IPS-18a (cell line): Measurements from ENCODE around the gene CDH4.

Experiments used
- H3K27ac ChIP-seq: one replicate; pipeline ENCODE4 v1.5.1; 2013; ENCODE audit warnings: low read length
- H3K27me3 ChIP-seq: one replicate; pipeline ENCODE4 v1.6.1; 2013; ENCODE audit warnings: mild to moderate bottlenecking, low read length; ENCODE audit not compliant: control insufficient read depth, insufficient read depth
- H3K36me3 ChIP-seq: one replicate; pipeline ENCODE4 v1.6.1; 2013; ENCODE audit warnings: low read depth, low read length; ENCODE audit not compliant: control insufficient read depth
- H3K4me1 ChIP-seq: one replicate; pipeline ENCODE4 v1.6.1; 2013; ENCODE audit warnings: low read depth, low read length; ENCODE audit not compliant: control insufficient read depth
- H3K4me3 ChIP-seq: one replicate; pipeline ENCODE4 v1.5.1; 2013; ENCODE audit warnings: low read length
- H3K9ac ChIP-seq: one replicate; pipeline ENCODE4 v1.6.1; 2013; ENCODE audit warnings: mild to moderate bottlenecking, low read length, moderate library complexity
- H3K9me3 ChIP-seq: one replicate; pipeline ENCODE4 v1.6.1; 2013; ENCODE audit warnings: low read depth, low read length; ENCODE audit not compliant: control insufficient read depth

The CDH4 gene

GRCh38 chr20:61812845-61813485 is 560.9 kb downstream of the CDH4 start:
- Histone ChIP-seq H3K27ac (no peak overlapping the region), H3K4me1 (no peaks in the 10 kb centered on the region), H3K9me3 (no peaks in the 10 kb centered on the region), H3K36me3 (no peaks in the 10 kb centered on the region), H3K27me3 (no peaks in the 10 kb centered on the region), H3K4me3 (no peak overlapping the region), H3K9ac (no peak overlapping the region)

- no peaks in the 10 kb centered on the region for H3K27me3 ChIP-seq
- no peak overlapping the region for H3K27ac ChIP-seq
Measured at GRCh38 chr20:61813791-61814190, 561.7 kb downstream of the CDH4 start.

GRCh38 chr20:61814244-61814643 is 562.2 kb downstream of the CDH4 start:
- H3K4me1 ChIP-seq: no peaks in the 10 kb centered on the region
- no peak overlapping the region for H3K27ac ChIP-seq
- H3K9me3 ChIP-seq: no peaks in the 10 kb centered on the region
- H3K4me3 ChIP-seq: no peak overlapping the region
- no peaks in the 10 kb centered on the region for H3K36me3 ChIP-seq
- H3K9ac ChIP-seq: no peak overlapping the region
- no peaks in the 10 kb centered on the region for H3K27me3 ChIP-seq

More at GRCh38 chr20:61813791-61814190, 561.7 kb downstream of the CDH4 start:
- Histone ChIP-seq H3K9me3 (no peaks in the 10 kb centered on the region), H3K36me3 (no peaks in the 10 kb centered on the region), H3K4me1 (no peaks in the 10 kb centered on the region), H3K9ac (no peak overlapping the region), H3K4me3 (no peak overlapping the region)

GRCh38 chr20:61814726-61815125 is 562.7 kb downstream of the CDH4 start:
- H3K9me3 ChIP-seq: no peaks in the 10 kb centered on the region
- no peak overlapping the region for H3K27ac ChIP-seq
- H3K9ac ChIP-seq: no peak overlapping the region
- H3K36me3 ChIP-seq: no peaks in the 10 kb centered on the region
- H3K4me3 ChIP-seq: no peak overlapping the region
- no peaks in the 10 kb centered on the region for H3K4me1 ChIP-seq
- no peaks in the 10 kb centered on the region for H3K27me3 ChIP-seq

GRCh38 chr20:61815176-61815575 is 563.1 kb downstream of the CDH4 start:
- no peak overlapping the region for H3K27ac ChIP-seq
- no peaks in the 10 kb centered on the region for H3K36me3 ChIP-seq
- no peak overlapping the region for H3K9ac ChIP-seq
- H3K4me1 ChIP-seq: no peaks in the 10 kb centered on the region
- no peaks in the 10 kb centered on the region for H3K9me3 ChIP-seq
- no peak overlapping the region for H3K4me3 ChIP-seq
- H3K27me3 ChIP-seq: no peaks in the 10 kb centered on the region

- H3K4me3 ChIP-seq: no peak overlapping the region
- no peak overlapping the region for H3K27ac ChIP-seq
- H3K36me3 ChIP-seq: no peaks in the 10 kb centered on the region
- no peak overlapping the region for H3K9ac ChIP-seq
- H3K27me3 ChIP-seq: no peaks in the 10 kb centered on the region
- no peaks in the 10 kb centered on the region for H3K9me3 ChIP-seq
- no peaks in the 10 kb centered on the region for H3K4me1 ChIP-seq
Measured at GRCh38 chr20:61815678-61816077, 563.6 kb downstream of the CDH4 start.

GRCh38 chr20:61816606-61817460 is 564.8 kb downstream of the CDH4 start:
- no peaks in the 10 kb centered on the region for H3K36me3 ChIP-seq
- no peaks in the 10 kb centered on the region for H3K9me3 ChIP-seq
- H3K27me3 ChIP-seq: no peaks in the 10 kb centered on the region
- no peak overlapping the region for H3K4me3 ChIP-seq
- H3K9ac ChIP-seq: no peak overlapping the region
- no peak overlapping the region for H3K27ac ChIP-seq
- no peaks in the 10 kb centered on the region for H3K4me1 ChIP-seq

- Histone ChIP-seq H3K27me3 (no peaks in the 10 kb centered on the region), H3K9me3 (no peaks in the 10 kb centered on the region), H3K4me1 (no peaks in the 10 kb centered on the region), H3K36me3 (no peaks in the 10 kb centered on the region), H3K9ac (no peak overlapping the region), H3K27ac (no peak overlapping the region), H3K4me3 (no peak overlapping the region)
Measured at GRCh38 chr20:61817575-61817974, 565.5 kb downstream of the CDH4 start.

- no peak overlapping the region for H3K27ac ChIP-seq
- H3K9ac ChIP-seq: no peak overlapping the region
- H3K36me3 ChIP-seq: no peaks in the 10 kb centered on the region
- no peaks in the 10 kb centered on the region for H3K27me3 ChIP-seq
- H3K4me3 ChIP-seq: no peak overlapping the region
- H3K4me1 ChIP-seq: no peaks in the 10 kb centered on the region
- no peaks in the 10 kb centered on the region for H3K9me3 ChIP-seq
Measured at GRCh38 chr20:61818746-61819573, 566.9 kb downstream of the CDH4 start.

GRCh38 chr20:61819574-61819846 is 567.4 kb downstream of the CDH4 start:
- Histone ChIP-seq H3K4me3 (no peak overlapping the region), H3K27me3 (no peaks in the 10 kb centered on the region), H3K36me3 (no peaks in the 10 kb centered on the region), H3K27ac (no peak overlapping the region), H3K9me3 (no peaks in the 10 kb centered on the region), H3K9ac (no peak overlapping the region), H3K4me1 (no peaks in the 10 kb centered on the region)

- H3K36me3 ChIP-seq: no peaks in the 10 kb centered on the region
- H3K9ac ChIP-seq: no peak overlapping the region
- no peak overlapping the region for H3K27ac ChIP-seq
- no peaks in the 10 kb centered on the region for H3K9me3 ChIP-seq
- H3K4me3 ChIP-seq: no peak overlapping the region
- no peaks in the 10 kb centered on the region for H3K27me3 ChIP-seq
- H3K4me1 ChIP-seq: no peaks in the 10 kb centered on the region
Measured at GRCh38 chr20:61819921-61820825, 568.1 kb downstream of the CDH4 start.
